Tibial nerve (tissue), 3 donors: ENCODE measurements around the gene NDUFAF2.

ENCODE experiments used
- EP300 ChIP-seq, 2 donors: sonication (generic); formaldehyde crosslinking; IDR thresholded peaks; one replicate each; pipeline ENCODE4 v1.6.1; 2017; ENCODE audit warnings: antibody characterized with exemption in 2 of 2, mild to moderate bottlenecking in 1 of 2
- POLR2A ChIP-seq, 2 donors: fragments of 450-650 bp; IDR thresholded peaks; one replicate each; pipeline ENCODE4 v1.6.1; 2017; ENCODE audit warnings: antibody characterized with exemption in 2 of 2, mild to moderate bottlenecking in 2 of 2, moderate library complexity in 2 of 2

- TF ChIP-seq EP300 (IDR thresholded peaks at IDR 0.05) (no peak), POLR2A (IDR thresholded peaks at IDR 0.05) (no peak)
These were observed 110.5 kb downstream of the NDUFAF2 start for GRCh38 chr5:61055434-61056006.
